D721Med (cell line): Measurements from ENCODE around the gene TBATA.

ENCODE experiments used
- DNase-seq: peaks from one replicate; pipeline ENCODE4 v3.0.0; 2011; ENCODE audit warnings: low spot score; ENCODE audit not compliant: insufficient read length
- FAIRE-seq: peaks from 2 replicates; lab custom pipeline; 2011; peaks lifted over from hg19 to GRCh38; lab: Jason Lieb, UNC
- TF ChIP-seq, protein P1 (sequence below): IDR thresholded peaks from 2 replicates; pipeline ENCODE4 v1.5.1; 2012; ENCODE audit warnings: mild to moderate bottlenecking, control low read depth; ENCODE audit not compliant: insufficient read depth; ENCODE audit errors: missing control alignments

Gene TBATA

DNA sequence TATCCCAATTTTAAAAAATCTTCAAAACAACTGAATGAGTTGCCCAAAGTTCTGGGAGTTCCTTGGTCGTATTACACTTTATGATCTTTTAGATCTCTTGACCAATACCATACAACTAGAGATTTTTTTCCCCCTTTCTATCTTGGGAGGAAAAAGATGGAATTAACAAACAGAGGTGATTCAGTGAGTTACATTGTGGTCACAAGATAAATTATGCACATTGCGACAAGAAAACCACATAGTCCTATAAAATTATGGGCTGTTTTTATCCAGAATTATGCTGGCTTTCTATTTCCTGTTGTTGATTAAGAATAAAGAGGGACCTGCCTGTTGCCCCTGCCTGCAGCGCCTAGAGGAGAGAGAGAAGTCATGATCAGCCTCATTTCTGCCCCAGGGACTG lies 22.4 kb upstream of the TBATA start:
- TF ChIP-seq, protein P1, sequence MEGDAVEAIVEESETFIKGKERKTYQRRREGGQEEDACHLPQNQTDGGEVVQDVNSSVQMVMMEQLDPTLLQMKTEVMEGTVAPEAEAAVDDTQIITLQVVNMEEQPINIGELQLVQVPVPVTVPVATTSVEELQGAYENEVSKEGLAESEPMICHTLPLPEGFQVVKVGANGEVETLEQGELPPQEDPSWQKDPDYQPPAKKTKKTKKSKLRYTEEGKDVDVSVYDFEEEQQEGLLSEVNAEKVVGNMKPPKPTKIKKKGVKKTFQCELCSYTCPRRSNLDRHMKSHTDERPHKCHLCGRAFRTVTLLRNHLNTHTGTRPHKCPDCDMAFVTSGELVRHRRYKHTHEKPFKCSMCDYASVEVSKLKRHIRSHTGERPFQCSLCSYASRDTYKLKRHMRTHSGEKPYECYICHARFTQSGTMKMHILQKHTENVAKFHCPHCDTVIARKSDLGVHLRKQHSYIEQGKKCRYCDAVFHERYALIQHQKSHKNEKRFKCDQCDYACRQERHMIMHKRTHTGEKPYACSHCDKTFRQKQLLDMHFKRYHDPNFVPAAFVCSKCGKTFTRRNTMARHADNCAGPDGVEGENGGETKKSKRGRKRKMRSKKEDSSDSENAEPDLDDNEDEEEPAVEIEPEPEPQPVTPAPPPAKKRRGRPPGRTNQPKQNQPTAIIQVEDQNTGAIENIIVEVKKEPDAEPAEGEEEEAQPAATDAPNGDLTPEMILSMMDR, result no peak
- no peak for FAIRE-seq
- DNase-seq, result no peak

DNA sequence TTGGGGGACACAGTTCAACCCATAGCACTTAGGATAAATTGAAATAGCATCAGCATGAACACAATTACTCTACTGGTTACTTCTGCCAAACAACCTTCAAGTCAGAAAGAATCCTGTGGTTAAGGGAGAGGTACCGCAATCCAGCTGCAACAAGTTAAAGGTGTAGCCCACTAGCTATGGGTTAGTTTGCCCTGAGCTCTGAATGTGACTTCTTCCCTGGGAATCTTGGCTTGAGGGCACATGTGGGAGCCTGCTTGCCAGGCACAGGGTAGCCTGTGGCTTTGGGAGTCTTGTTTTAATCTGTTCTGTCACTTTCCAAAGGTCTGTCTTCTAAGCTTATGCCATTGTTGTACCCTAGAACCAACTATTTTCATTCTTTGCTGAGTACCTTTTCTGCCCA lies 21.7 kb upstream of the TBATA start:
- TF ChIP-seq, protein P1, result no peak
- DNase-seq (no peak), FAIRE-seq (no peak)

DNA sequence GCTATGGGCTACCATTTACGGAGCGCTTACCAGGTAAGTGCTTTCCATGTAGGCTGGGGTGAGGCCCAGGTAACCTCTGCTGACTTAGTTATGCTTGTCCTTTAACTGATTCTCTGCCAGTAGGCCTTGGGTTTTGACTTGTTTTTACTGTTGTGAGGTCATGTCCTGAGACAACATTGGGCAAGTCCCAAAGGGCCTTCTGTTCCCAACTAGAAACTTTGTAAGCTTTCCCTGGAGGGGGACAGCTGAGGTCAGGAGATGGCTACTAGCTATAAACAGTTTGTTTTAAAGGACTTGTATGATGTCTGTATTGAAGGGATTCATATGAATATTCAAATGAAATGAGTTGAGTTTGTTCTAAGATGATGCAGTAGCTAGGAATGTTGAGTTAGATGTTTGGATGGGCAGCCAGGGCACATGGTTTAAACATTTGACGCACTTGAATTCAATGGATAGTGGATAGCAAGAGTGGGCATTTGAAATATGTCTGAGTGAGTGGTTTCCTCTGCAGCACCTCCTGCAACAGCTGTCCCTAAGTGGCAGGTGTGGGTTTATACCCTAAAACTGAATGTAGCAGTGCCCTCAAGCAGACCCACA lies 20.5 kb upstream of the TBATA start:
- TF ChIP-seq, protein P1, result no peak
- FAIRE-seq (no peak), DNase-seq (no peak)

DNA sequence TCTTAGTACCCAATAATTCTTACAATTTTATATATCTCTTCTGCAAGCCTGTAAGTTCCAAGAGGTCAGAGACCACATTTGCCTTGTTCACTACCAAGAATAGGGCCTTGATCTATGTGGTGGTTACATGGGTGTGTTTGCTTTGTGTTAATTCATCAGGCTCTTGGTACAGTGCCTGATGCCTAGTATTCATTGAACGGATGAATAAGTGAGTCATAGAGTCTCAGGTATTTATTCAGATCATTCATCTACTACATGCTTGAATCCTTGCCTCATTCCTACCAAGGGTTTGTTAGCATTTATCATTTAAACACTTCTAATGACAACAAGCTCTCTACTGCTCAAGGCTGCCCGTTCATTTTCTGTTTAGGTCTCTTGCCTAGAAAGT lies 19.2 kb upstream of the TBATA start:
- FAIRE-seq (no peak), DNase-seq (no peak)
- TF ChIP-seq, protein P1, result no peak

DNA sequence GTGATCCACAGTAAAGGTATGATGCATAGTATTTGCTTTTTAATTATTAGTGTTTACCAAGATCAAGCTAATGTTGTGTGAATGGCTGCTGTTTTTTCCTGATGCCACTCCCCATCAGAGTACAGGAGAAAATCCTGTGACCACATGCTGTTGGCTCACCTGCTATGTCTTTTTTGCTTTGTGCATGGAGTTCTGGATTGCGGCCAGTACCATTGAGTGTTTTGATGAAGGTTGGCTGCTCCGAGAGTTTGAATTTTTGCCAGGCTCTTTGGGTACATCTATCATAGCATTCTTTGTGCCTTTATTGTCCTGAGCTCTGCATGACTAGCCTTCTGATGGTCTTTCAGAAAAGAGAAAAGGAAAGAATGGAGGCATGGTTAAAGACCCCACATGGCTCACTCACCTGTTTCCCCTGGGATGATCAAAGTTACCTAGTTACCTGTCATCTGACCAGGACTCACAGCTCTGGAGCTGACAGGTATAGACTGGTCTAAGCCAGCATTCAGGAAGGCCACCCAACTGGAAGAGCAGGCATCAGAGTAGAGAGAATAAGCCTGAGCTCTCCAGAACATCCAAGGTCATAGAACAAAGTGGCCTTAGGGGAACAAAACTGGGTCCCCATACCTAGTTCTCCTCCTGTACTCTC lies 18.7 kb upstream of the TBATA start:
- DNase-seq (no peak), FAIRE-seq (no peak)
- TF ChIP-seq, protein P1, result no peak

DNA sequence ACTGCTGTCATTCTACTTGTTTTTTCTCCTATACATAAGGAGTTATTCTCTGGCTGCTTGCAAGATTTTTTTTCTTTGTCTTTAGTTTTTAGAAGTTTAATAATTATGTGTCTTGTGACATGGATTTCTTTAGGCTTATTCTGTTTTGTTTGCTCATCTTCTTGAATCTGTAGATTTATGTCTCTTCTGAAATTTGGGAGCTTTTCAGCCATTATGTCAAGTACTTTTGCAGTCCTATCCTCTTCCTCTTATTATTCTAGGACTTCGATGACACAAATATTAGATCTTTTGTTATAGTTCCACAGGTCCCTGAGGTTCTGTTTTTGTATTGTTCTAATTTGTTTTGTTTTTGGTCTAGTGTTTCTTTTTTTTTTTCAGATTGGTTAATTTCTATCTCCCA lies 16.7 kb upstream of the TBATA start:
- no peak for DNase-seq
- FAIRE-seq, result no peak
- TF ChIP-seq, protein P1, result no peak

DNA sequence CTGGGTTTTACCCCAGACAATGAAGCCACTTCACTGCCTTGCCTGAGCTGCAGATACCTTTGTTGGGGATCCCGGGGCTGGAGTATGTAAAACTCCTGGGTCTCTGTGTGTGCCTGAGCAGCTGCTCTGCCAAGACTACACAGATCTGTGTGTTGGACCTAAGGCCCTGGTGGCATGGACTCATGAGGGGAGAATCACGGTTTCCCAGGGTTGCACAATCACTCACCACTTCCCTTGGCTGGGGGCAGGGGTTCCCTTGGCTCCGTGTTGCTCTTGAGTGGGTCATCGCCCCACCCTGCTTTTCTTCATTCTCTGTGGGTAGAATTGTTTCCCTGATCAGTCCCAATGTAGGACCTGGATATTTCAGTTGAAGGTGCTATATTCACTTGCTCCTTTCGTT lies 13.9 kb upstream of the TBATA start:
- no peak for DNase-seq
- TF ChIP-seq, protein P1, result no peak
- no peak for FAIRE-seq
